IMR-90 (cell line): ENCODE results near the gene TENT4B. TPM values are rescaled to one million over a fixed set of nuclear protein-coding genes. Genes with fewer than 3 reads are reported as not detected.

Experiments
- ATAC-seq: fragments of 200-7000 bp; cut with Tn5 transposase; 2 replicates; pipeline ENCODE4 v1.9.1; 2020; ENCODE audit warnings: low read depth, mild to moderate bottlenecking, moderate library complexity
- BruUV-seq: library from RNA; stranded (reverse); fragments of 400-500 nt; replicated peaks from 2 replicates; lab custom pipeline; 2021; lab: Mats Ljungman, UMichigan
- CTCF ChIA-PET: fragments of 300-600 bp; formaldehyde crosslinking; extraction: SDS; loops from one replicate; lab custom pipeline; 2021; ENCODE audit warnings: antibody characterized with exemption; lab: Yijun Ruan, JAX
- POLR2A ChIA-PET: fragments of 300-600 bp; sonication (Branson Sonifier 250); formaldehyde crosslinking; loops from one replicate; lab custom pipeline; 2022; ENCODE audit warnings: antibody characterized with exemption; ENCODE audit not compliant: unreplicated experiment; lab: Charles Lee
- DNase-seq: peaks from one replicate; pipeline ENCODE4 v3.0.0; 2013
- H2AFZ ChIP-seq: replicated peaks from 2 replicates; pipeline ENCODE3; 2013; ENCODE audit warnings: low read length, mild to moderate bottlenecking; ENCODE audit not compliant: poor library complexity
- H2AK5ac ChIP-seq: 2 replicates; pipeline ENCODE4 v1.6.1; 2013; ENCODE audit warnings: low read depth, low read length, inconsistent platforms
- H2AK9ac ChIP-seq: replicated peaks from 2 replicates; pipeline ENCODE3; 2013; ENCODE audit warnings: mild to moderate bottlenecking, low read depth, low read length, moderate library complexity; ENCODE audit not compliant: poor library complexity
- H2BK120ac ChIP-seq: 2 replicates; pipeline ENCODE4 v1.6.1; 2013; ENCODE audit warnings: low read depth, low read length, inconsistent platforms
- H2BK15ac ChIP-seq: 3 replicates; pipeline ENCODE4 v1.6.1; 2013; ENCODE audit warnings: low read depth, low read length, inconsistent platforms
- H2BK20ac ChIP-seq: 2 replicates; pipeline ENCODE4 v1.6.1; 2013; ENCODE audit warnings: low read depth, mild to moderate bottlenecking, inconsistent platforms, low read length, moderate library complexity
- H2BK5ac ChIP-seq: 2 replicates; pipeline ENCODE4 v1.6.1; 2013; ENCODE audit warnings: mild to moderate bottlenecking, low read depth, low read length, inconsistent platforms; ENCODE audit not compliant: poor library complexity, severe bottlenecking
- H3K14ac ChIP-seq: replicated peaks from 2 replicates; pipeline ENCODE4 v1.6.1; 2013; ENCODE audit warnings: low read depth, low read length, inconsistent platforms
- H3K18ac ChIP-seq: 2 replicates; pipeline ENCODE4 v1.6.1; 2013; ENCODE audit warnings: low read depth, low read length, control low read depth
- H3K23ac ChIP-seq: 2 replicates; pipeline ENCODE4 v1.6.1; 2013; ENCODE audit warnings: low read depth, low read length, inconsistent platforms
- H3K27ac ChIP-seq: 2 replicates; pipeline ENCODE4 v1.5.1; 2013; ENCODE audit warnings: mild to moderate bottlenecking, control low read depth, low read length; ENCODE audit not compliant: insufficient read depth
- H3K27me3 ChIP-seq: 2 replicates; pipeline ENCODE4 v1.6.1; 2013; ENCODE audit warnings: low read length; ENCODE audit not compliant: control insufficient read depth, insufficient read depth
- H3K36me3 ChIP-seq: 2 replicates; pipeline ENCODE4 v1.6.1; 2013; ENCODE audit warnings: low read length, mixed read lengths; ENCODE audit not compliant: control insufficient read depth, insufficient read depth
- H3K4ac ChIP-seq: 2 replicates; pipeline ENCODE4 v1.6.1; 2013; ENCODE audit warnings: low read depth, low read length, inconsistent platforms
- H3K4me1 ChIP-seq: 2 replicates; pipeline ENCODE4 v1.6.1; 2013; ENCODE audit warnings: low read length, mixed read lengths; ENCODE audit not compliant: control insufficient read depth, insufficient read depth
- H3K4me2 ChIP-seq: 2 replicates; pipeline ENCODE4 v1.6.1; 2013; ENCODE audit warnings: low read depth, mild to moderate bottlenecking, control low read depth, low read length, moderate library complexity
- H3K4me3 ChIP-seq: 2 replicates; pipeline ENCODE4 v1.5.1; 2013; ENCODE audit warnings: low read depth, mild to moderate bottlenecking, control low read depth, low read length, moderate library complexity; ENCODE audit not compliant: insufficient read depth
- H3K56ac ChIP-seq: 2 replicates; pipeline ENCODE4 v1.6.1; 2013; ENCODE audit warnings: low read length, inconsistent platforms; ENCODE audit not compliant: insufficient read depth; ENCODE audit errors: extremely low read depth
- H3K79me1 ChIP-seq, 2 experiments: 2 replicates each; pipeline ENCODE4 v1.6.1; 2013; ENCODE audit warnings: low read length in 2 of 2, inconsistent platforms in 1 of 2, low read depth in 1 of 2
- H3K9ac ChIP-seq: 2 replicates; pipeline ENCODE4 v1.6.1; 2013; ENCODE audit warnings: low read depth, low read length, control low read depth
- H3K9me1 ChIP-seq: 2 replicates; pipeline ENCODE4 v1.6.1; 2013; ENCODE audit warnings: low read length, inconsistent platforms; ENCODE audit not compliant: insufficient read depth
- H3K9me3 ChIP-seq: 2 replicates; pipeline ENCODE4 v1.6.1; 2013; ENCODE audit warnings: low read length; ENCODE audit not compliant: control insufficient read depth, insufficient read depth
- H4K20me1 ChIP-seq: 2 replicates; pipeline ENCODE4 v1.6.1; 2013; ENCODE audit warnings: low read length, inconsistent platforms; ENCODE audit not compliant: insufficient read depth
- H4K5ac ChIP-seq: 2 replicates; pipeline ENCODE4 v1.6.1; 2013; ENCODE audit warnings: mild to moderate bottlenecking, low read depth, low read length, control low read depth
- H4K8ac ChIP-seq, 2 experiments: 2 replicates each; pipeline ENCODE4 v1.6.1; 2013; ENCODE audit warnings: low read depth in 2 of 2, low read length in 2 of 2, control low read depth in 1 of 2, inconsistent platforms in 1 of 2
- H4K91ac ChIP-seq: 2 replicates; pipeline ENCODE4 v1.6.1; 2013; ENCODE audit warnings: low read depth, low read length, inconsistent platforms; ENCODE audit not compliant: insufficient read depth
- BHLHE40 ChIP-seq: fragments of 150-350 bp; IDR thresholded peaks from 2 replicates; pipeline ENCODE4 v1.6.1; 2016; ENCODE audit warnings: mild to moderate bottlenecking, low read depth, low read length
- CEBPB ChIP-seq: IDR thresholded peaks from 2 replicates; pipeline ENCODE4 v1.6.1; 2012; ENCODE audit warnings: low read depth, low read length, improper control_type of control experiment
- CHD1 ChIP-seq: IDR thresholded peaks from 2 replicates; pipeline ENCODE4 v1.6.1; 2012; ENCODE audit warnings: low read depth, low read length, improper control_type of control experiment
- FOS ChIP-seq: fragments of 150-350 bp; IDR thresholded peaks from 2 replicates; pipeline ENCODE4 v1.6.1; 2016; ENCODE audit warnings: low read depth, low read length
- MAFK ChIP-seq: IDR thresholded peaks from 2 replicates; pipeline ENCODE4 v1.6.1; 2012; ENCODE audit warnings: low read depth, low read length, improper control_type of control experiment
- MAZ ChIP-seq: IDR thresholded peaks from 2 replicates; pipeline ENCODE4 v1.6.1; 2012; ENCODE audit warnings: low read depth, mild to moderate bottlenecking, low read length, improper control_type of control experiment, moderate library complexity, borderline replicate concordance
- MXI1 ChIP-seq: IDR thresholded peaks from 2 replicates; pipeline ENCODE4 v1.6.1; 2012; ENCODE audit warnings: low read depth, mild to moderate bottlenecking, low read length, moderate library complexity, borderline replicate concordance
- NFE2L2 ChIP-seq: fragments of 150-350 bp; IDR thresholded peaks from 2 replicates; pipeline ENCODE4 v1.6.1; 2016; ENCODE audit warnings: low read depth, mild to moderate bottlenecking, low read length
- POLR2A ChIP-seq: IDR thresholded peaks from 2 replicates; pipeline ENCODE4 v1.6.1; 2012; ENCODE audit warnings: mild to moderate bottlenecking, low read depth, low read length
- RCOR1 ChIP-seq: IDR thresholded peaks from 2 replicates; pipeline ENCODE4 v1.6.1; 2012; ENCODE audit warnings: mild to moderate bottlenecking, low read length, improper control_type of control experiment; ENCODE audit not compliant: insufficient replicate concordance
- RFX5 ChIP-seq: IDR thresholded peaks from 2 replicates; pipeline ENCODE4 v1.8.0; 2012; ENCODE audit warnings: low read depth, mild to moderate bottlenecking, low read length, moderate library complexity
- SMC3 ChIP-seq: fragments of 150-350 bp; IDR thresholded peaks from 2 replicates; pipeline ENCODE4 v1.6.1; 2016; ENCODE audit warnings: low read depth, mild to moderate bottlenecking, antibody characterized with exemption, low read length, moderate library complexity
- WGBS, 2 experiments: methylation state at CpG; one replicate each; pipeline versions ENCODE4 v1.1.5 to v1.1.7; 2013; ENCODE audit warnings: missing lambda C conversion rate in 2 of 2; ENCODE audit not compliant: insufficient read length in 1 of 2; ENCODE audit errors: extremely low coverage in 2 of 2; 5-methylcytosine and 5-hydroxymethylcytosine counted together
- dilution Hi-C: fragments of 300-500 bp; cut with HindIII; formaldehyde crosslinking; loops from one replicate; pipeline ENCODE4 v1.14.3; 2018; ENCODE audit warnings: low sequenced_read_pairs; ENCODE audit not compliant: unreplicated experiment
- in situ Hi-C: fragments of 300-500 bp; cut with MboI; formaldehyde crosslinking; loops from 3 replicates; pipeline ENCODE4 v1.14.3; 2019; ENCODE audit warnings: low sequenced_read_pairs, inconsistent platforms, mixed read lengths
- intact Hi-C: fragments of 100-400 bp; cut with micrococcal nuclease; formaldehyde crosslinking; loops from 2 replicates; pipeline ENCODE4 v1.10.0; 2022
- polyA plus RNA-seq, 3 experiments: library from polyadenylated mRNA; depleted of rRNA; stranded (reverse); fragments of >200 nt; gene quantifications; 2 replicates each; pipeline ENCODE4 v1.2.3, GENCODE V29; 2012; ENCODE audit warnings: low replicate concordance in 1 of 3
- total RNA-seq: library from RNA; depleted of rRNA; stranded (reverse); fragments of >200 nt; gene quantifications from 2 replicates; pipeline ENCODE4 v1.2.3, GENCODE V29; 2012
- TF ChIP-seq, protein P1 (sequence below): conservative IDR thresholded peaks from 2 replicates; pipeline ENCODE4 v1.5.1; 2012; ENCODE audit warnings: mild to moderate bottlenecking, low read depth, low read length, improper control_type of control experiment
- TF ChIP-seq, protein P2 (sequence below): fragments of 150-350 bp; IDR thresholded peaks from 2 replicates; pipeline ENCODE4 v1.6.1; 2016; ENCODE audit warnings: low read depth, mild to moderate bottlenecking, low read length, moderate library complexity, borderline replicate concordance

Gene TENT4B
- total and polyA plus RNA-seq, 2 of the 4 experiments (the other 2 are of a cell fraction), result 4.1 to 7.0 TPM

GRCh38 chr16:50209546-50210265, 56.6 kb downstream of the TENT4B start:
- Histone ChIP-seq H2BK120ac (no peak overlapping the region), H3K79me1 (peaks cover 27 to 64% of the 10 kb centered on the region in 2 experiments), H3K9ac (no peak overlapping the region), H3K14ac (no peak overlapping the region), H2AK9ac (no peak overlapping the region), H3K4me3 (no peak overlapping the region), H2BK5ac (no peak overlapping the region), H3K36me3 (peaks cover 5% of the 10 kb centered on the region; the same call in 1 of the 2 replicates), H4K20me1 (peaks cover 22% of the 10 kb centered on the region; the same call in 1 of the 2 replicates), H4K91ac (no peak overlapping the region), H4K8ac (no peak overlapping the region), H4K5ac (no peak overlapping the region), H2BK15ac (no peak overlapping the region), H3K9me3 (no peaks in the 10 kb centered on the region), H2AK5ac (peak overlapping the region; percentile 9; the same call in 1 of the 2 replicates), H3K9me1 (peaks cover 6% of the 10 kb centered on the region; the same call in 1 of the 2 replicates), H3K27me3 (no peaks in the 10 kb centered on the region), H3K23ac (no peak overlapping the region), H3K4me1 (peaks cover 14% of the 10 kb centered on the region), H3K4me2 (no peak overlapping the region), H3K18ac (no peak overlapping the region), H3K56ac (no peak overlapping the region), H3K4ac (no peak overlapping the region), H2AFZ (no peak overlapping the region), H3K27ac (no peak overlapping the region), H2BK20ac (no peak overlapping the region)
- intact Hi-C loops (loop anchor here (1.0 to 5.0 kb wide), 5 partner anchors 56 to 598 kb away; partner anchors contain the start of genes CNEP1R1 and TENT4B), dilution Hi-C loops (no loop called here), in situ Hi-C loops (loop anchor here (5.0 to 25.0 kb wide), 4 partner anchors 47 to 578 kb away; partner anchors contain the start of gene HEATR3)
- no TSS peak for BruUV-seq
- ChIA-PET CTCF (interaction anchor here (0.6 to 5.7 kb wide), 22 partner anchors 7 to 535 kb away, joined by 3 to 54 read pairs (median 5); partner anchors contain the start of genes CNEP1R1 and HEATR3), POLR2A (no interaction called here)
- WGBS, 2 experiments, result 100% methylated on average over 3 of the region's 7 CpGs; no CpG with 5 or more reads in 1 of the 2 experiments
- ATAC-seq (no peak), DNase-seq (no peak)
- TF ChIP-seq CHD1 (no peak), MAZ (no peak), MXI1 (no peak), POLR2A (no peak), MAFK (no peak), FOS (no peak), RFX5 (no peak), NFE2L2 (no peak), SMC3 (no peak), BHLHE40 (no peak), CEBPB (no peak), RCOR1 (no peak)
- TF ChIP-seq, protein P1, sequence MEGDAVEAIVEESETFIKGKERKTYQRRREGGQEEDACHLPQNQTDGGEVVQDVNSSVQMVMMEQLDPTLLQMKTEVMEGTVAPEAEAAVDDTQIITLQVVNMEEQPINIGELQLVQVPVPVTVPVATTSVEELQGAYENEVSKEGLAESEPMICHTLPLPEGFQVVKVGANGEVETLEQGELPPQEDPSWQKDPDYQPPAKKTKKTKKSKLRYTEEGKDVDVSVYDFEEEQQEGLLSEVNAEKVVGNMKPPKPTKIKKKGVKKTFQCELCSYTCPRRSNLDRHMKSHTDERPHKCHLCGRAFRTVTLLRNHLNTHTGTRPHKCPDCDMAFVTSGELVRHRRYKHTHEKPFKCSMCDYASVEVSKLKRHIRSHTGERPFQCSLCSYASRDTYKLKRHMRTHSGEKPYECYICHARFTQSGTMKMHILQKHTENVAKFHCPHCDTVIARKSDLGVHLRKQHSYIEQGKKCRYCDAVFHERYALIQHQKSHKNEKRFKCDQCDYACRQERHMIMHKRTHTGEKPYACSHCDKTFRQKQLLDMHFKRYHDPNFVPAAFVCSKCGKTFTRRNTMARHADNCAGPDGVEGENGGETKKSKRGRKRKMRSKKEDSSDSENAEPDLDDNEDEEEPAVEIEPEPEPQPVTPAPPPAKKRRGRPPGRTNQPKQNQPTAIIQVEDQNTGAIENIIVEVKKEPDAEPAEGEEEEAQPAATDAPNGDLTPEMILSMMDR, result no peak
- TF ChIP-seq, protein P2, sequence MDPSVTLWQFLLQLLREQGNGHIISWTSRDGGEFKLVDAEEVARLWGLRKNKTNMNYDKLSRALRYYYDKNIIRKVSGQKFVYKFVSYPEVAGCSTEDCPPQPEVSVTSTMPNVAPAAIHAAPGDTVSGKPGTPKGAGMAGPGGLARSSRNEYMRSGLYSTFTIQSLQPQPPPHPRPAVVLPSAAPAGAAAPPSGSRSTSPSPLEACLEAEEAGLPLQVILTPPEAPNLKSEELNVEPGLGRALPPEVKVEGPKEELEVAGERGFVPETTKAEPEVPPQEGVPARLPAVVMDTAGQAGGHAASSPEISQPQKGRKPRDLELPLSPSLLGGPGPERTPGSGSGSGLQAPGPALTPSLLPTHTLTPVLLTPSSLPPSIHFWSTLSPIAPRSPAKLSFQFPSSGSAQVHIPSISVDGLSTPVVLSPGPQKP, result no peak
